HL-60/S4 treated with retinoic acid at 250 ng/mL for 4 days and 3 days (cell line): ENCODE measurements around the gene NRXN2.
"Not testable (repeated sequence)": the region's sequence is repeated elsewhere in the genome, so short reads cannot be mapped to it uniquely, and the experiment has no call there.

Experiments
- in situ Hi-C: fragments of 300-500 bp; cut with MboI; formaldehyde crosslinking; loops from 2 replicates; pipeline ENCODE4 v1.7.0; 2022; ENCODE audit warnings: low sequenced_read_pairs

NRXN2 gene

DNA sequence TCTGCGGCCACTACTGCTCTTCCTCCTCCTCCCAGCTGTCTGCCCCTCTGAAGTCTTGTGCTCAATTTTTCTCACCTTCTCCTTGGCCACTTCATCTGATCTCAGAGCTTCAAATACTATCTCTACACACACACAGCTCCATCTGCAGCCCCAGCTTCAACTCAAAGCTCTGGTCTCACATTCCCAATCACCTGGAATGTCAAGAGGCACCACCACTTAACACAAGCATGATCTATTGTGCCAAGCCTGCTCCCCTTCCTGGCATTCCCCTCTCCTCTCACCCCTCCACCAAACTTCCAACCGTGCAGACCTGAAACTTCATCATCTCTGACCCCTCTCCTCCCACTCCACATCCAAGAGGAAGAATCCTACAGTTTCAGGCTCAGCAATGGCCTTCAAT lies 17.5 kb downstream of the NRXN2 start:
- in situ Hi-C loops, result no loop called here

DNA sequence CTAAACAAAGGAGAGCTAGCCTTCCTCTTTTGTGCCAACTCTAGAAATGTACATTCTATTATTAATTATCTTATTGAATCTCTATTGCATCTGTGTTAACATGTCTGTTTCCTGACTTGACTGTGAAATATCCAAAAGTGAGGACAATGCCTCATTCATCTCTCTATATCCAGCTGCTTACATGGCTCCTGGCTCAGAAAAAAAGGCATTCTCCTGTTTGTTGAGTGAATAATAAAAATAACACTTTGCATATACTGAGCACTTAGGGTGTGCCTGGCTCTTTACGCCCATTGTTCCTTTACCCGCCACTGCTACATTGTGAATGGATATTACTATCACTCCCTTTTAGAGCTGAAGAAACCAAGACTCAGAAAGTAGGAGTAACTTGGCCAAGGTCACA lies 19.9 kb downstream of the NRXN2 start:
- in situ Hi-C loops, result no loop called here

DNA sequence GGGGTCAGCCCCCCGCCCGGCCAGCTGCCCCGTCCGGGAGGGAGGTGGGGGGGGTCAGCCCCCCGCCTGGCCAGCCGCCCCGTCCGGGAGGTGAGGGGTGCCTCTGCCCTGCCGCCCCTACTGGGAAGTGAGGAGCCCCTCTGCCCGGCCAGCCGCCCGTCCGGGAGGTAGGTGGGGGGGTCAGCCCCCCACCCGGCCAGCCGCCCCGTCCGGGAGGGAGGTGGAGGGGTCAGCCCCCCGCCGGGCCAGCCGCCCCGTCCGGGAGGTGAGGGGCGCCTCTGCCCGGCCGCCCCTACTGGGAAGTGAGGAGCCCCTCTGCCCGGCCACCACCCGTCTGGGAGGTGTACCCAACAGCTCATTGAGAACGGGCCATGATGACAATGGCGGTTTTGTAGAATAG lies 21.0 kb downstream of the NRXN2 start:
- in situ Hi-C loops, result not testable (repeated sequence)

DNA sequence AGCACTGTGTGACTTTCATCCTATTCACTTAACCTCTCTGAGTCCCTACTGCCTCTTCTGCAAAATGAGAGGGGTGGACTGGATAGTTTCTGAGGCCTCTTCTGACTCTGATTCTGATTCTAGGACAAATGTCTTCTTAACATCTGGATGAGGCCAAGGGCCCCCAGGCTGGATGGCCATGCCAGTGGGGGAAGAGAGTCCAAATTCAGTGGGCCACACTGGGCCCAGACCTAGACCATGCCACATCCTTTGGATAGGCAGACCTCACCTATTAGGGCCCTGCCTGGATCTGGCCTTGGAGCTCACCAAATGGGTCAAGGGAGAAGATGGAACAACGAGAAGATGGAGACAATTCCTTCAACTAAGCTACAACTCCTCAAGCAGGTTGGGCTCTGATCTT lies 24.6 kb downstream of the NRXN2 start:
- in situ Hi-C loops, result no loop called here

DNA sequence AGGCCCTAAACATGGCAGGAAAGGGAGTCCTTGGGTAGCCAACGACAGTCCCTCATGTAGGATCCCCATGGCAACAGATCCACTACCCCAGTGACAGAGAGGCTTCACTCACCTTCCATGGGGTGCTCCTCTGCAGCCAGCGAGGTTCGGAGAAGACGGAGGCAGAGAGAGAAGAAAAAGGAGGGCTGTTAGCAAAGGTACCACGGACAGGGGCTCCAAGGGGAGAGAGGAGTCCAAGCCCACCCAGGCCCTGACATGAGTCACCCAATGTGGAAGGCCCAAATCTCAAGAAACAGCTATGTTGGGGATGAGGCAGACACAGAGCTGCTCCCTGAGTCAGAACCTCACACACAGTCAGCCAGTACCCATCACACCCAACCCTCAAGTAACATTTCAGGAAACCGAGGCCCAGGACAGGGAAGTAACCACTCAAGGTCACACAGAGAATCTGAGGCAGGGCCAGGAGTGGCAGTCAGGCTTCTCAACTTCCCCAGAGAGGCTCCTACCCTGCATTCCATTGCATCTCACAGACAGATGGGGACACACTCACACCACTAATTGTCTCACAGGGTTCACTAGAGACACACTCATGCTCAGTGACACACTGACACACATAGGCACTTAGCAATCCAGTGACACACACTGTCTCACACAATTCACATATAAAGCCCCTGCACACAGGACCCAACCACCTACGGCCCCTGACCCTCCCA lies 25.2 kb downstream of the NRXN2 start:
- in situ Hi-C loops, result no loop called here

- in situ Hi-C loops, result no loop called here
These were observed 27.0 kb downstream of the NRXN2 start for GRCh38 chr11:64696045-64696444.

- in situ Hi-C loops, result no loop called here
These were observed 27.4 kb downstream of the NRXN2 start for GRCh38 chr11:64695548-64695947.

GRCh38 chr11:64694821-64695365 lies 28.1 kb downstream of the NRXN2 start:
- in situ Hi-C loops, result no loop called here

DNA sequence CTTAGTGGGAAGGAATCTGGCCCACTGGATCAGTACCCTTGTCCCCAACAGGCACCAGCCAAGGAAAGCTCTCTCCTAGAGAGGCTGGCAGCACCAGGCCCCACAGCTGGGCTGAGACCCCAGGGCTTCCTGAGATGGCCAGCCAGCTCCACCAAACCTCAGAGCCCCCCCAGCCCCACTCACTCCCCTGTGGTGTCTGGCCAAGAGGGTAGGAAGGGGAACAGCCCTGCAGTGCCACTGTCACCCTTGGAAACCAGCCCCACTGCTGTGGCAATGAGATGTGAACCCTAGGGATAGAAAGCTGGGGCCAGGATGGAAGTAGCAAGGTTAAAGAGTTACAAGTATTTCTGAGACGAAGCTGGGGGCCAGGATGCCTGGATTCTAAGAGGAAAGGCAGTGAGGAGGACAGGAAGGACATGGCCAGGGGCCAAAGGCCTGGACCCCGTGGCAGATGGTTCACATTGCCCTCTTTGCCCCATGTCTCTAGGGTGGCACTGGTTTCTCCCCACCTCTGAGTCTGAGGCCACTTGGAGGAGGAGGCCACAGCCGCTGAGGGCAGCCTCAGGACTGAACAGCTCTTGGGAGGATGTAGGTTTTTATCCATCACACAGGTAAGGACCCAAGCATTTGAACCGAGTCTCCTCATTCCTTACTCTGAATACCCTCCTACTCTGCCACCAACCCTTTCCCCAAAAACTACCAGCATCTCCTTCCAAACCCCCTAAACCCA lies 28.8 kb downstream of the NRXN2 start:
- in situ Hi-C loops, result no loop called here

DNA sequence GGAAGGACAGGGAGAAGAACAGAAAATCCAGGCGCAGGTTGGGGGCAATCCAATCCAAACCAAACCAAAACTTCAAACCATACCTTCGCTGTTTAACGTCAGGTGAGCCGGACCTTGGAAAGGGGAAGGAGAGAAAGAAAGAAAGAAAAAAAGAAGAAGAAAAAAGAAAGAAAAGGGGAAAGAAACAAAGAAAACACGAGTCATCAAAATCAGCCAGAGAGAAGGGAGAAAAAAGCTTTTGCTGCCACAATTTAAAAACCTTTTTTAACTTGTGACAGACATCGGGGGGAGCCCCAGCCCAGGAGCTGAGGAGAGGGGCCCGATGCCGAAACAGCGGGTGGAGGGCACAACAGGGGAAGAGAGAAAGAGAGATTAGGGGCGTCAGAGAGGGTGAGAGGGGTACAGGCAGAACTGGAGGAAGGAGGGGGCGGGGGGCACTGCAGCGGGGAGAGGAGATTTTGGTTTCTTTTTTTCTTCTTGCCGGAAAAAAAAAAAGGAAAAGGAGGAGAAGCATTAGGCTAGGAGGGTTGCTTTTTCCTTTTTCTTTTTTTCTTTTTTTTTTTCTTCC lies 30.1 kb downstream of the NRXN2 start:
- in situ Hi-C loops, result no loop called here

DNA sequence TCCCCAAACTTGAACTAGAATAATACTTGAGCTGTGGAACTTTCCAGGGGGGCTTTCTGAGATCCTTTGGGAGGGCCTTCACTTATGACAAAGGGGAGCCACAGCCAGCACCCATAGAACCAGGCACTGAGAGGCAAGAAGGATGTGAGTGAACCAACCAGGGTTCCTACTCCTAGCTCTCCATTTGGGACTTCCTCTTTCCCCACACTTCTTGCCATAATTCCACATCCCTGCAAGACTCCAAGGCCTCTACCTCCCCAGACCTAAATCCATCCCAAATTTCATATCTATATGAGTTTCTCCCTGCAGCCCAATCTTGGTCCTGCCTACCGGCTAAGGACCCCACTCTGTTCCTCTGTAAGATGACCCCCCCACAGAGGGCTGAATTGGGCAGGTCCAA lies 31.5 kb downstream of the NRXN2 start:
- in situ Hi-C loops, result no loop called here

GRCh38 chr11:64690235-64690634 lies 32.8 kb downstream of the NRXN2 start:
- in situ Hi-C loops, result no loop called here

DNA sequence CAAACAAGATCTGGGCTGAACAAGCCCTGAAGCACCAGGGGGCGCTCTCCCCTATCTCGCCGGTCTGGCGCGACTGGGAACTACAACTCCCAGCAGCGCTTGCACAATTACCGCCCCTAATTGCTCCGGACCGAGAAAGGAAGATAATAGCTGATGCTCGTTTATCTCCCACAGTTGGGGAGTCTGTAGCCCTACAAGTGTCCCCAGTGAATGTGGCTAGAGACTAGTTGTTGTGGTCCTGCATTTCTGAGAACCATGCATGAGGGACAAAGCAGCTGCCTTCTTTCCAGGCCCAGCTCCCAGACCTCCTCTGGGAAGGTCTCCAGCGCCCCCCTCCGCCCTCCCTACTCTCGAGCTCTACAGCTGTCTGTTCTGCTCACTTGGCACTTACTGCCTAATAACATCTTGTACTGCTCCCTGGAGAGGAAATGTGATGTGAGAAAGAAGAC lies 34.4 kb downstream of the NRXN2 start:
- in situ Hi-C loops, result no loop called here

DNA sequence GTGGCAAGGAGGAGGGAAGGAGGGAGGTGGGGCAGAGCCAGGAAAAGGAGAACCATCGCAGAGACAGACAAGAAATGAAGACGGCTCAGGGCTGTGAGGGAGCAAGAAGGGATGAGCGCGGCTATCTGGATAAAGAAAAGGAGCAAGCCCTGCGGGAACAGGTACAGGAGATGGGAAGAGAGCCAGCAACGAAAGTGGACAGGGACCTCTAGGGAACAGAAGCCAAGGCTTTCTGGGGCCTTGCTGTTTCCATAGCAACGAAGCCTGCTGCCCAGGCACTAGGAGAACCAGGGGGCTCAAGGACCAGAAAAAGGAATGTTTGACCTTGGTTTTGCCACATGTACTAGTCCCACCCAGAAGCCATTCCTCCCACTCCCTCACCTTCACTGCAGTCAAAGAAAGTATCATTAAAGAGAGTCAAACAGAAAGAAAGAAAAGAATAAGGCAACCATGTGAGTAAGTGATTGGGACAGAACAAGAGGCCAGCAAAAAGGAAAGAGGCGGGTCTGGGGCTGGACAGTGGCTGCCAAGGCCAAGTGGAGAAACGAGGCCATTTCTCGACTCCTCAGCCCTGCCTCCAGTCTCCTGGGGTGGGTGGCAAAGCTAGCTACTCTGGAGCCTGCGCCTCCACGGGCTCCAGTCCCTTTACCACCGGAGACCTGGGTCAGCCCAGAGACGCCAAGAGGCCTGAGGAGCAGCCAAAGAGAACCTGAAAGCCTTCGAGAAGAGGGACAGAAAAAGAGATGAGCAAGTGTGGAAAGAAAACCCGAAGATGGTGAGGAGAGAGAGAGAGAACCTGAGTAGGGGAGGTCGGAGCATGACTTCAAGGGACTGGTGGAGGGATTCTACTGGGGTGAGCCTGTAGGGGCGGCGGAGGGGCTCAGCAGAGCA lies 35.1 kb downstream of the NRXN2 start:
- in situ Hi-C loops, result no loop called here

DNA sequence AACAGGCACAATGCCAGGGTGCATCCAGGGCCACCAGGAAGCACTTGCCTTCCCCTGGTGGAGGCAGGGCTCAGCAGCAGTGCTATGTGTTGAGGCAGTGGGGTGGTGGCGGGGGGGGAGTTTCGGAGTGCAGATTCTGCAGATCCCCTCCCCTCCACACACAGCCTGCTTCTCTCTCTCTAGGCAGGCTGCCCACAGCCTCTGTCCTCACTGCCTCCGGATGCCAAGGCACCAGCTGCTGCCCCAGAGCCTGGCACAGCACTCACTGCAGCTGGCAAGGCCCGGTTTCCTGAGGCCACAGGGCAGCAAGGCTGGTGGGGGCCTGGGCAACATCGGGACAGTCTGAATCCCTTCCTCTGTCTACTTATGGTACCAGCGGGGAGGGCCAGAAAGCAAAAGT lies 35.8 kb downstream of the NRXN2 start:
- in situ Hi-C loops, result no loop called here

GRCh38 chr11:64686466-64687170 lies 36.4 kb downstream of the NRXN2 start:
- in situ Hi-C loops, result no loop called here

DNA sequence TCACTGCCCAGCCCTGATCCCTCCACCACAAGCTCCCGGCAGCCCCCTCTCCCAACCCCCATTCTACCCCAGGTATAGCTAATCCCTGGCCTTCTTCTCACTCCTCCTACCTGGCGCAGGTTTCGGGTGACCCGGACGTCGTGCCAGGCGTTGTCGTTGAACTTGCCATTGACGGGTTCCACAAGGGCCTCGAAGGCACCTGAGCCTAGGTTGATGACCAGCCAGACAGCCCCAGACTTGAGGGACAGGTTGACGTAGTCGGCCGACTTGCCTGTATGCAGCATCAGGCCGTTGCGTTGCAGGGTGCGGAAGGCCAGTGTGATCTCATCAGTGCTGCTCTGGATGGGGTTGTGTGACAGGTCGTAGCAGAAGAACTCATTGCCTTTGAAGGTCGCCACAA lies 37.5 kb downstream of the NRXN2 start:
- in situ Hi-C loops, result no loop called here

GRCh38 chr11:64684357-64684756 lies 38.6 kb downstream of the NRXN2 start:
- in situ Hi-C loops, result no loop called here

DNA sequence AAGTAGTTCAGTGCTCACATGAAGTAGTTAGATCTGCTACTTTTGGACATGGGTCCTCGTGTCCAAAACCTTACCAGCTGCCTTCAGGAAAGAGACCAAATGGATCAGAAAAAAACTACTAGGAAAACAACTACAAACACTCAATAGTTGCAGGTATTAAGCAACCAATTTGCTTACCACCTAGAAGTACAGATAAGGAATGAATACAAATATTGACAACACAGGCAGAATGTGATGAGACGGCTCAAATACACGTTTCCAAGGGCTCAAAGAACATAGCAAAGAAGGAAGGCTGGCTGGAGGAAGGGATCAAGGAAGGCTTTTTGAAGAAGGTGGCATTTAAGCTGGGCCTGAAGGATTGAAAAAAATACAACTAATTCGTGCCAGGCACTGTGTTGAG lies 41.8 kb downstream of the NRXN2 start:
- in situ Hi-C loops, result no loop called here

GRCh38 chr11:64679846-64680245 lies 43.2 kb downstream of the NRXN2 start:
- in situ Hi-C loops, result no loop called here
